T-helper 17 cell (primary cell): Measurements from ENCODE around the gene CHIC2. TPM values are rescaled to one million over a fixed set of nuclear protein-coding genes. Genes with fewer than 3 reads are reported as not detected.
"Not testable (repeated sequence)": the region's sequence is repeated elsewhere in the genome, so short reads cannot be mapped to it uniquely, and the experiment has no call there.

Source experiments
- ATAC-seq: fragments of 150-1000 bp; cut with Tn5 transposase; 2 replicates; pipeline ENCODE4 v1.10.0; 2021; ENCODE audit warnings: mild to moderate bottlenecking, moderate library complexity
- DNase-seq, 3 donors: peaks; one replicate each; pipeline versions ENCODE4 v3.0.0 to v3.0.0-alpha.2; 2020 to 2021
- H3K9me3 ChIP-seq: one replicate; pipeline ENCODE4 v1.7.0; 2013; ENCODE audit warnings: low read length, mild to moderate bottlenecking; ENCODE audit not compliant: control insufficient read depth, poor library complexity, severe bottlenecking
- H3K27ac Mint-ChIP-seq: one replicate; pipeline ENCODE4 v1.8.0; 2022; ENCODE audit warnings: mild to moderate bottlenecking, moderate library complexity, mixed read lengths
- H3K27me3 Mint-ChIP-seq: one replicate; pipeline ENCODE4 v1.8.0; 2022; ENCODE audit warnings: mixed read lengths
- H3K36me3 Mint-ChIP-seq: one replicate; pipeline ENCODE4 v1.8.0; 2022; ENCODE audit warnings: low read depth, mixed read lengths
- H3K4me1 Mint-ChIP-seq: one replicate; pipeline ENCODE4 v1.8.0; 2022; ENCODE audit warnings: mild to moderate bottlenecking, mixed read lengths
- H3K4me3 Mint-ChIP-seq: one replicate; pipeline ENCODE4 v1.8.0; 2022; ENCODE audit warnings: mild to moderate bottlenecking, moderate library complexity, mixed read lengths
- total RNA-seq, 4 donors: library from RNA in 2 of 4; stranded (reverse) in 2 of 4; gene quantifications; one replicate each; pipeline ENCODE4 v1.2.3 and lab custom pipeline; 2022 to 2026

The CHIC2 gene
- 10 to 100 TPM; 43.0 to 70.1 TPM for total RNA-seq
- total RNA-seq (lab: John Stamatoyannopoulos, UW) = 30.7 to 31.4 reads per million in 2 donors

DNA sequence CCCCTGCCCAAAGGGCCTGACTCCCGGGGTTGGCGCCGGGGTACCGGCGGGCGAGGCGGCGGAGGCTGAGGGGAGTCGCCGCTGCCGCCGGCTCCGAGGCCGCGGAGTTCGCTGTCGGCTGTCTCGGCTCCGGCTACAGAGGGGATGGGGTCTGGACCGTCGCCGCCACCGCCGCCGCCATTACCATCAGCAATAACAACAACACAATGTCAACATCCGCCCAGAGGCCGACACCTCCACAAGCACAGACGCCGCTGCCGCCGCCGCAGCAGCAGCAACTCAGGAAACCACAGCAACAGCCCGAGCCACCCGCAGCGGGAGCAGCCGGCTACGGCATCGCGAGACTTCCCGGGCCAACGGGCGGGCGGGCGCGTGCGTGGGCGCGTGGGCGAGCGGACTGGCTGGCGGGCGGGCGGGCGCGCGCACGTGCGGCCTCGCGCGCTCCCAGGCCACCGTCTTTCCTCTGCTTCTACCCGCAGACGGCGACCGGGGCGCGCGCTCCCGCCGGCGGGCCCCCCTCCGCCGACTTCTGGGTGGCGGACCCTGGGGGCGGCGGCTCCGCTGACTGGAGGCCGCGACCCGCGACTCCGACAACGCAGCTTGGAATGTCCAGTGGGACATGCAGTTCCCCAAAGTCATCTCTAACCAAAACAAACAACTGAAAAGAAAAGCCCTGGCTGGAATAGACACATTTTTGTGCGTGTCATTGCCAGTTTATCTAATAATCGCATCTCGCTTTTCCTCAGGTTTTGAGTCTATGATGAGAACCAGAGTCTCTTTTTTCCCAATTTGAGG lies at the start of gene CHIC2:
Gene CHIC2, minus strand, starts transcription at position 289 of the 795 bp plus-strand sequence. CDS start 305 bp downstream, outside the sequence.
- H3K27me3 Mint-ChIP-seq = no peaks in the 10 kb centered on the region
- DNase-seq = peak; percentile 96 to 99 (median 96)
- peak within 1 kb of the TSS; percentile 94 for H3K4me3 Mint-ChIP-seq
- peak within 1 kb of the TSS; percentile 97 for H3K27ac Mint-ChIP-seq
- peak; percentile 94 for ATAC-seq
- no peaks in the 10 kb centered on the region for H3K36me3 Mint-ChIP-seq
- peaks cover 31% of the 10 kb centered on the region for H3K4me1 Mint-ChIP-seq
- no peaks in the 10 kb centered on the region for H3K9me3 ChIP-seq

DNA sequence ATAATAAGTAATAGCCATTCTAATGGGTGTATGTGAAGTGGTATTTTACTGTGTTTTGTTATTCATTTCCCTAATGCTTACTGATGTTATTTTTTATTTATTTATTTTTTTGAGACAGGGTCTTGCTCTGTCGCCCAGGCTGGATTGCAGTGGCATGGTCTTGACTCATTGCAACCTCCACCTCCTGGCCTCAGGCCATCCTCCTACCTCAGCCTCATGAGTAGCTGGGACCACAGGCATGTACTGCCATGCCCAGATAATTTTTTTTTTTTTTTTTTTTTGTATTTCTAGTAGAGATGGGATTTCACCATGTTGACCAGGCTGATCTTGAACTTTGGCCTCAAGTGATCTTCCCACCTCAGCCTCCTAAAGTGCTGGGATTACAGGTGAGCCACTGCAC lies 48.8 kb upstream of the CHIC2 start:
- not testable (repeated sequence) for ATAC-seq, DNase-seq, H3K9me3 ChIP-seq, H3K36me3 Mint-ChIP-seq, H3K4me1 Mint-ChIP-seq, H3K27ac Mint-ChIP-seq, H3K4me3 Mint-ChIP-seq
- peaks cover 71% of the 10 kb centered on the region for H3K27me3 Mint-ChIP-seq

DNA sequence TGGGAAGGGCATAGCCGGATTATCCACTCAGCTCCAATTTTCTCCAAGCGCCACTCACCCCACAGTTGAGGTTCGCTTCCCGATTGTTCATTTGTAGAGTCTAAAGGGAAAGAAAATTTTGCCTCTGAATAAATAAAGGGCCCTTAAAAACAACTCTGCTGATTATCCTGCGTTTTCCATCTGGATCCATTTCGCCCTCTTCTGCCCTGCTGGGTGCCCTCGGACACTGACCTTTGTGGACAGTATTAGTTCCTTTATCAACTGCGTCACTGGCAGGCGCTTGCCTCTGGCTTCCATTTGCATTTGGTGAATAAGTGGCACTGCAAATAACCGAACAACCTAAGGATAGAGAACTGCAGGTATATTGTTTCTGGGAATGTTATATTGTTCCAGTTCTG lies 45.6 kb upstream of the CHIC2 start:
- no peaks in the 10 kb centered on the region for H3K9me3 ChIP-seq
- DNase-seq (no peak), ATAC-seq (no peak)
- H3K27ac Mint-ChIP-seq = no peak overlapping the region
- H3K36me3 Mint-ChIP-seq = peaks cover under 1% of the 10 kb centered on the region
- H3K27me3 Mint-ChIP-seq = peaks cover 88% of the 10 kb centered on the region
- no peak overlapping the region for H3K4me3 Mint-ChIP-seq
- peaks cover 13% of the 10 kb centered on the region for H3K4me1 Mint-ChIP-seq

DNA sequence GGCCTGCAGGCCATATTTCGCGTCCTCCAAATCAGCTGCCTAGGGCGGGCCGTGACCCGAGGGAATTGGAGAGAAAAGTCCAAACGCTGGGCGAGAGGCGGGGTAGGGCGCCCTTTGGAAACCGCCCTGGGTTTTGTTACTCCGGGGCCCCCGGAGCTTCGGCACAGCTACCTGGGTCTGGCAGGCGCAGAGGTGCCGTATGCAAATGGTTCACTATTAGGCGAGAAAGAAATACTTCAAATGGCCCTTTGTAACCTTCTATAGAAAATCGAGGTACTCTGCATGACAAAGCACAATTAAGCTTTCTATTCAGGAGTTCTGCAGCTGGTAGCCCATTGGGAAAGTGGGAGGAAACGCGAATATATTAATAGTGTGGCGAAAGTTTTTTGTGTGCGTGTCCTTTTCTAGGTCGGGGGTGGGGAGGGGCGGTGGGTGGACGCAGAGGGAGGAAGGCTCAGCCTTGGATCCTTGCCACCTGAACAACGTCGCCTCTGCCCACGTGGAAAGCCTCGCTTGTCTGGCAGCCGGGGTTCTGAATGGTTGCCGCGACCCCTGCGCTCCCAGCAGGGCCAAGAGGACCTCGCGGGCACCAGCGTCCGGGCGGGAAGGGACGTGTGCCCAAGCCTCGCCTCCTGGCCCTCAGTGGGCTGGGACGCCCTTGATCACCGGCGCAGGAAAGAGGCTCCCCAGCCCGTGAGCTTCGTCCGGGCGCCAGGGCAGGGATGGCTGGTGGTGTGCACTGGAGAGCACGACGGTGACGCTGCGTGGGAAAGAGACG lies 45.0 kb upstream of the CHIC2 start:
- Mint-ChIP-seq H3K4me3 (no peak overlapping the region), H3K27ac (no peak overlapping the region), H3K27me3 (peaks cover 88% of the 10 kb centered on the region), H3K4me1 (peaks cover 13% of the 10 kb centered on the region), H3K36me3 (peaks cover 4% of the 10 kb centered on the region)
- ATAC-seq (no peak), DNase-seq (no peak)
- H3K9me3 ChIP-seq = no peaks in the 10 kb centered on the region

DNA sequence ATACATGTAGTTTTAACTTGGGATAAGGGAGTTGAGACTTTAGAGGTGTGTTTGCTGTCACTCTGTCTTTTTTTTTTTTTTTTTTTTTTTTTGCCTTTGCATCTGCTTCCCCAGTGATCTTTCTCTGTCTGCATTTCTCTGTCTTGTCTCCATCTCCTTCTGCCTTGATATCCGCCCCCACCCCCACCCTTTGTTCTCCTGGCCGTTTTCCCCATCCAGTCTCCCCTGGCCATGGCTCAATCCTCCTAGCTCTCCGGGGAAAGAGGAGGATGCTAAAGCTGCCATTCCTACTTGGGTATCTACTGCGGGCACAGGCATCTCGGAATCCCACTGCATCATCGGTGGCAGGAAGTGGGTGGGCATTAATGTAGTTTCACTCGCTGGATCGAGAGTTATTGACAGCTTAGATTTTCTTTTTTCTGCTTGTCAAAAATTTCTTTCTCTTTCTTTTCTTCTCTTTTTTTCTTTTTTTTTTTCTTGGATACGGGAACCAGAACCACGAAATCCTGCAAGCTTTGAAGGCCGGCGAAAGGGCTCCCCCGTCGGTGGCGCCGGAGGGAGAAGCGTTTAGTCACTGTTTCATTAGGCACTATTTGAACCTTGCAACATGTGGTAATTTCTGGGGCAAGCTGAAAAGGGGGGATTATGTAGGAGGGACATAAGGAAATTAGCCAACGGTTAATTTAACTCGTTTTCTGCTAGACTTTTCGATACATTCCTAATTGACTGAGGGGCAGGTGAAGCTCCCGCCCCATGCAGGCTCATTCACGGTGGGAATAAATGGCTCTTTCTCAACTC lies 43.7 kb upstream of the CHIC2 start:
- Mint-ChIP-seq H3K36me3 (peaks cover 4% of the 10 kb centered on the region), H3K27ac (peak overlapping the region; percentile 70), H3K4me3 (peak overlapping the region; percentile 81), H3K27me3 (peaks cover 92% of the 10 kb centered on the region), H3K4me1 (peaks cover 13% of the 10 kb centered on the region)
- no peak for ATAC-seq
- DNase-seq = no peak
- no peaks in the 10 kb centered on the region for H3K9me3 ChIP-seq

DNA sequence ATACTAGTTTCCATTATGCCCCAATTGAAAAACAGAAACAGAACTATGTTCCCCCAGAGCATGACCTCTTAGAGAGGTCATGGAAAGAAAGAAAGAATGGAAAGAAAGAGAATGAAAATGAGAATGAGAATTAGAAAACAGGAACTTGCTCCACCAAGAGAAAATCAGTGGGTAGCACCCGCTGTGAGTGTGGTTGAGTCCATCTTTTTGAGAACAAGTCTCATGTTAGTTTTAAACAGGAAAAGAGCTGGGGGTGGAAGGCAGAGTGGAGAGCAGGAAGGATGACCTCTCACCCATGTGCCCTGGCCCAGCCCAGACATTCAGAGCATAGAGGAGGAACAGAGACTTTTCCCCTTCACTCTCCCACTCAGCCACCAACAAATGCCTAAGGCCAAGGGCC lies 40.5 kb upstream of the CHIC2 start:
- H3K9me3 ChIP-seq = no peaks in the 10 kb centered on the region
- Mint-ChIP-seq H3K4me1 (peaks cover 19% of the 10 kb centered on the region), H3K4me3 (no peak overlapping the region), H3K36me3 (peaks cover 6% of the 10 kb centered on the region), H3K27ac (no peak overlapping the region), H3K27me3 (peaks cover 89% of the 10 kb centered on the region)
- no peak for DNase-seq
- ATAC-seq = no peak

DNA sequence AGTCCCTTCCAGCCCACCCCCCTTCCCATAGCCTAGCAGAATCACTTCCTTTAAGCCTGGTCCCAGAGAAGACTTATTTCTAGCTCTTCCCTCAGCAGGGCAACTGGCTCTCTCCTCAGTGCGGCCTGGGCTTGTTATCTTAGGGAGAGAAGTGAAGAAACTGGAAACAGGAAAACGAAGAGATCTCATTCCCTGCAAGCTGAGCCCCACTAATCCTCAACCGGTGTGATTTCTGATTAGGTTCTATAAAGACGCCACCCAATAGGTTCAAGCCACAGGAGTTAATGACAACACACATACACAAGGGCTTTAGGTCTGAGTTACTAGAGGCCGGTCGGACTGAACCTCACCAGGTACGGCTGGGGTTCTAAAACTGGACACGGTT lies 38.8 kb upstream of the CHIC2 start:
- ATAC-seq (no peak), DNase-seq (no peak)
- Mint-ChIP-seq H3K4me1 (peaks cover 22% of the 10 kb centered on the region), H3K27me3 (peaks cover 88% of the 10 kb centered on the region), H3K36me3 (peaks cover 6% of the 10 kb centered on the region), H3K4me3 (no peak overlapping the region), H3K27ac (no peak overlapping the region)
- no peaks in the 10 kb centered on the region for H3K9me3 ChIP-seq

DNA sequence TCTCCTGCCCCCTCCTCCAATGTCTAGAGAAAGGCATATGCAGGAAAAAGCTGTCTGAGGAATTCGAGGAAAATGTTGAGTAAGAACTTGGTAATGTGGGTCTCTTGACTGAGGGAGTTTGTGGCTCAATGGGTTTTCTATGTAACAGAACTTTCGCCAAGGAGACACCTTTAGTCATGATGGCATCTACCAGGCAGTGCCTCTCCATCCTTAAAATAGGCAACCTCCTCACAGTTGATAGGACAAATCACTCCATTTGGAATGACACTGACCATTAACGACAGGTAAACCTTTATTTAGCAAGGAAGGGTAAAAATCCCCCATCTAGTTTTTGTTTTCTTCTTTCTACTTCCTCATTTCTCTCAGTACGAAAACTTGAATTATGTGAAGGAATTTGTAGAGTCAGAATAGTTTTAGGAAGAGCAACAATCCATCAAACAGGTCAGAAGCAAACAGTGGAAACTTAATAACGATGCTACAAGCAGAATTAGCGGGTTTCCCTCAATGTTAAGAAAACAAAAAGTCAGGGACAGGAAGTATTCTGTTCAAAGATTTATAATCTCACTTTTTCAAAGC lies 38.2 kb upstream of the CHIC2 start:
- Mint-ChIP-seq H3K4me1 (peaks cover 19% of the 10 kb centered on the region), H3K27ac (no peak overlapping the region), H3K27me3 (peaks cover 88% of the 10 kb centered on the region), H3K36me3 (peaks cover 6% of the 10 kb centered on the region), H3K4me3 (no peak overlapping the region)
- ATAC-seq (no peak), DNase-seq (no peak)
- H3K9me3 ChIP-seq = no peaks in the 10 kb centered on the region

- ATAC-seq (peak; percentile 10), DNase-seq (no peak)
- peaks cover 18% of the 10 kb centered on the region for H3K4me1 Mint-ChIP-seq
- H3K27me3 Mint-ChIP-seq = peaks cover 88% of the 10 kb centered on the region
- H3K27ac Mint-ChIP-seq = peak overlapping the region; percentile 59
- H3K36me3 Mint-ChIP-seq = peaks cover 6% of the 10 kb centered on the region
- peak overlapping the region; percentile 82 for H3K4me3 Mint-ChIP-seq
- H3K9me3 ChIP-seq = no peaks in the 10 kb centered on the region
Observed at GRCh38 chr4:54101190-54102041, 37.0 kb upstream of the CHIC2 start.

DNA sequence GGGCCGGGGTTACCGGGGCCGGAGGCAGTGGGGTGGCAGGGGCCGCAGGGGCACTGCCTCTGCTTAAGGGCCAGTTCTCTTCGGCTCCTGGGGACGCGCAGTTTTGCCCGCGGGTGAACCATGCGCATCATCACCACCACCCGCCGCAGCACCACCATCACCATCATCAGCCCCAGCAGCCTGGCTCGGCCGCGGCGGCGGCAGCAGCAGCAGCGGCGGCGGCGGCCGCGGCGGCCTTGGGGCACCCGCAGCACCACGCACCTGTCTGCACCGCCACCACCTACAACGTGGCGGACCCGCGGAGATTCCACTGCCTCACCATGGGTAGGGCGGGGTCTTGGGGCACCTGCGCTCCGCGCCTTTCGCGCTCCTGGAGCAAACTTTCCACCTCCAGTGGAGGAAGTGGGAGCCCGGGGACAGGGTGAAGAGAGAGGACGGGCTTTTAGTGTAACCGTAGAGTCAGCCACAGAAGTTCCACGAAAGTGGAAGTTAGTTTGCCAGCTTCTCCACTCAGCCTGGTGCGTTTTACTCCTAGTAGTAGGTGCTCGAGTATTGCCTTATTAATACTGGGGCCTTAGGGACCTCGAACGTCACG lies 36.3 kb upstream of the CHIC2 start:
- peaks cover 89% of the 10 kb centered on the region for H3K27me3 Mint-ChIP-seq
- peak overlapping the region; percentile 59 for H3K27ac Mint-ChIP-seq
- H3K4me3 Mint-ChIP-seq = peak overlapping the region; percentile 82
- ATAC-seq = peak; percentile 63
- peaks cover 22% of the 10 kb centered on the region for H3K4me1 Mint-ChIP-seq
- no peak for DNase-seq
- no peaks in the 10 kb centered on the region for H3K9me3 ChIP-seq
- H3K36me3 Mint-ChIP-seq = peaks cover 6% of the 10 kb centered on the region

- Mint-ChIP-seq H3K36me3 (peaks cover 5% of the 10 kb centered on the region), H3K4me3 (peak within 1 kb of the TSS; percentile 82), H3K27ac (peak within 1 kb of the TSS; percentile 59), H3K27me3 (peaks cover 89% of the 10 kb centered on the region), H3K4me1 (peaks cover 22% of the 10 kb centered on the region)
- H3K9me3 ChIP-seq = no peaks in the 10 kb centered on the region
- ATAC-seq (peak; percentile 16), DNase-seq (no peak)
Observed at GRCh38 chr4:54099748-54100574, 35.6 kb upstream of the CHIC2 start, which contains the start of gene GSX2. TSS of gene GSX2 (plus strand) at chr4:54100163. CDS start at chr4:54100345, 182 bp downstream.
